NCI-H2107 (cell line): ENCODE data around the gene PCNX4.

Experiments
- DNase-seq: peaks from one replicate; lab custom pipeline; 2025; lab: John Stamatoyannopoulos, UW

The PCNX4 gene

GRCh38 chr14:60206249-60206670, 114.5 kb downstream of the PCNX4 start:
- no peak for DNase-seq

- no peak for DNase-seq
These were observed 115.3 kb downstream of the PCNX4 start for GRCh38 chr14:60206837-60207533.

- DNase-seq = no peak
These were observed 119.0 kb downstream of the PCNX4 start for GRCh38 chr14:60210703-60211102.

GRCh38 chr14:60211153-60211552, 119.4 kb downstream of the PCNX4 start:
- no peak for DNase-seq

- DNase-seq = no peak
These were observed 121.0 kb downstream of the PCNX4 start for GRCh38 chr14:60212503-60213371.

- DNase-seq = no peak
These were observed 122.3 kb downstream of the PCNX4 start for GRCh38 chr14:60214003-60214402.

GRCh38 chr14:60214415-60215126, 122.8 kb downstream of the PCNX4 start:
- no peak for DNase-seq

GRCh38 chr14:60215127-60215444, 123.4 kb downstream of the PCNX4 start:
- DNase-seq = no peak

- DNase-seq = no peak
These were observed 124.0 kb downstream of the PCNX4 start for GRCh38 chr14:60215520-60216420.

- peak; percentile 74 for DNase-seq
These were observed 126.0 kb downstream of the PCNX4 start for GRCh38 chr14:60217713-60218112.
